A673 (cell line): ENCODE data around the gene XAF1.

Experiments
- EZH2 ChIP-seq: fragments of 200-600 bp; sonication (generic); IDR thresholded peaks from 2 replicates; pipeline ENCODE4 v1.6.1; 2017; ENCODE audit warnings: borderline replicate concordance, low read depth, mild to moderate bottlenecking, mixed read lengths, antibody characterized with exemption, low read length; ENCODE audit not compliant: poor library complexity, severe bottlenecking
- TF ChIP-seq, protein P1 (sequence below): fragments of 300-800, 200-600 bp; sonication (generic); conservative IDR thresholded peaks from 2 replicates; pipeline ENCODE4 v1.5.1; 2017; ENCODE audit warnings: low read depth, mild to moderate bottlenecking, antibody characterized with exemption, low read length, moderate library complexity, mixed read lengths

DNA sequence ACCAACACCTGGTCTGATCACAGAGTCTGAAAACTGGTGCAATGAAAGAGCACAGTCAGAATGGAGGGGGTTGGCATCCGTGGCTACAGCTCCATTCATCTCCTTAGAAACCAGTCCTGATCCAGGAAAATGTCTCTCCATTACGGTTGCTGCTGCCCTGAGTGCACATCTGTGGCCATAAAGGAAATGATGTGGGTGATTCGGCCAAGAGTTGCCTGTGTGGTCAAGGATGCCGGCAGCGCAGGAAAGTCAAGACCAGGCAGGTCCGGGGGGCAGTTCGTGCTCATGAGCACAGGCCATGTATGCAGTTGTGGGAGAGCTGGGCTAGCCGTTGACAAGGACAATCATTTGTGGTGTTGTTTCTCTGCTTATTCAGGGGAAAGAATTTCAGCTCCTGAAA, 5.9 kb downstream of the XAF1 start:
- TF ChIP-seq, protein P1, sequence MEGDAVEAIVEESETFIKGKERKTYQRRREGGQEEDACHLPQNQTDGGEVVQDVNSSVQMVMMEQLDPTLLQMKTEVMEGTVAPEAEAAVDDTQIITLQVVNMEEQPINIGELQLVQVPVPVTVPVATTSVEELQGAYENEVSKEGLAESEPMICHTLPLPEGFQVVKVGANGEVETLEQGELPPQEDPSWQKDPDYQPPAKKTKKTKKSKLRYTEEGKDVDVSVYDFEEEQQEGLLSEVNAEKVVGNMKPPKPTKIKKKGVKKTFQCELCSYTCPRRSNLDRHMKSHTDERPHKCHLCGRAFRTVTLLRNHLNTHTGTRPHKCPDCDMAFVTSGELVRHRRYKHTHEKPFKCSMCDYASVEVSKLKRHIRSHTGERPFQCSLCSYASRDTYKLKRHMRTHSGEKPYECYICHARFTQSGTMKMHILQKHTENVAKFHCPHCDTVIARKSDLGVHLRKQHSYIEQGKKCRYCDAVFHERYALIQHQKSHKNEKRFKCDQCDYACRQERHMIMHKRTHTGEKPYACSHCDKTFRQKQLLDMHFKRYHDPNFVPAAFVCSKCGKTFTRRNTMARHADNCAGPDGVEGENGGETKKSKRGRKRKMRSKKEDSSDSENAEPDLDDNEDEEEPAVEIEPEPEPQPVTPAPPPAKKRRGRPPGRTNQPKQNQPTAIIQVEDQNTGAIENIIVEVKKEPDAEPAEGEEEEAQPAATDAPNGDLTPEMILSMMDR = no peak
- TF ChIP-seq EZH2 = no peak
